ENCODE measurements around the gene RAET1E.

GRCh38 chr6:149855040-149855654 lies 42.8 kb downstream of the RAET1E start:
- TF ChIP-seq POLR2A (IDR thresholded peaks at IDR 0.05; ENCODE audit: low read depth, low read length), result peak; percentile 45
- TF ChIP-seq CTCF (IDR thresholded peaks at IDR 0.05; ENCODE audit: extremely low read depth in 1 of 2, insufficient read depth in 1 of 2, low read depth in 1 of 2, low read length in 2 of 2), result no peak
- TF ChIP-seq MAX (IDR thresholded peaks at IDR 0.05; ENCODE audit: insufficient read depth, insufficient read length), result no peak
- TF ChIP-seq EZH2 (IDR thresholded peaks at IDR 0.05; ENCODE audit: borderline replicate concordance, low read depth, low read length, severe bottlenecking), result no peak
- TF ChIP-seq JUN (IDR thresholded peaks at IDR 0.05; ENCODE audit: borderline replicate concordance, insufficient read depth, insufficient read length, low read depth), result peak; percentile 61
